Urothelium cell line (cell line): Measurements from ENCODE around the gene MYOCOS.
"Not testable (repeated sequence)": the region's sequence is repeated elsewhere in the genome, so short reads cannot be mapped to it uniquely, and the experiment has no call there.

Experiments used
- DNase-seq: peaks from one replicate; pipeline ENCODE4 v3.0.0; 2011; ENCODE audit warnings: low spot score, mixed read lengths
- FAIRE-seq: peaks from 2 replicates; lab custom pipeline; 2011; peaks lifted over from hg19 to GRCh38; lab: Jason Lieb, UNC

The MYOCOS gene

GRCh38 chr1:171656206-171656605 is 34.2 kb downstream of the MYOCOS start:
- not testable (repeated sequence) for FAIRE-seq, DNase-seq

- no peak for FAIRE-seq
- DNase-seq, result no peak
Measured at GRCh38 chr1:171661076-171661650, 39.1 kb downstream of the MYOCOS start.

- no peak for FAIRE-seq
- no peak for DNase-seq
Measured at GRCh38 chr1:171663036-171663853, 41.2 kb downstream of the MYOCOS start.

- FAIRE-seq, result no peak
Measured at GRCh38 chr1:171663854-171664575, 42.0 kb downstream of the MYOCOS start.

GRCh38 chr1:171664976-171665375 is 42.9 kb downstream of the MYOCOS start:
- DNase-seq (no peak), FAIRE-seq (no peak)

More at GRCh38 chr1:171663854-171664575, 42.0 kb downstream of the MYOCOS start:
- DNase-seq, result no peak

- FAIRE-seq, result no peak
- DNase-seq, result no peak
Measured at GRCh38 chr1:171666114-171666769, 44.2 kb downstream of the MYOCOS start.

- DNase-seq (no peak), FAIRE-seq (no peak)
Measured at GRCh38 chr1:171668372-171668771, 46.3 kb downstream of the MYOCOS start.

GRCh38 chr1:171670739-171671138 is 48.7 kb downstream of the MYOCOS start:
- DNase-seq (no peak), FAIRE-seq (peak; percentile 48)

GRCh38 chr1:171674431-171675405 is 52.7 kb downstream of the MYOCOS start:
- FAIRE-seq (no peak), DNase-seq (no peak)
